Measurements from ENCODE around the gene SEC14L6. TPM values are rescaled to one million over a fixed set of nuclear protein-coding genes. Genes with fewer than 3 reads are reported as not detected.
A peak's percentile ranks its signal among the peaks of the same experiment; 100 is the strongest.

The SEC14L6 gene
- total and polyA plus RNA-seq, 9 of the 15 experiments (the other 6 are each of a cell fraction or from before 2014, with no cell fraction given): 0.29 to 6.1 (median 1.9) TPM

- TF ChIP-seq REST (IDR thresholded peaks at IDR 0.05; ENCODE audit: borderline replicate concordance): peak; percentile 7; the same call in 1 of the 2 replicates
- no peak for TF ChIP-seq REST (CRISPR knock-in tag; IDR thresholded peaks at IDR 0.05; ENCODE audit: low read depth)
- no peak for TF ChIP-seq E2F6 (IDR thresholded peaks at IDR 0.05; ENCODE audit: borderline replicate concordance in 1 of 2, extremely low read depth in 1 of 2, insufficient read depth in 1 of 2, insufficient read length in 1 of 2, low read depth in 1 of 2, low read length in 1 of 2, poor library complexity in 1 of 2, severe bottlenecking in 1 of 2)
- TF ChIP-seq ZNF253 (CRISPR knock-in tag; conservative IDR thresholded peaks at IDR 0.05): no peak
- no peak for TF ChIP-seq THAP12 (CRISPR knock-in tag; IDR thresholded peaks at IDR 0.05)
- peak in 1 of 2 experiments; percentile 46; a peak in 2 of 4 replicates for TF ChIP-seq RAD21 (CRISPR knock-in tag; conservative IDR thresholded peaks at IDR 0.05 in 1 of 2, IDR thresholded peaks at IDR 0.05 in 1 of 2)
These were observed 56.1 kb downstream of the SEC14L6 start (continued) for GRCh38 chr22:30490399-30490798.
